ENCODE data around the gene CNTNAP2.

Gene CNTNAP2

GRCh38 chr7:147510923-147511322, 1394.3 kb downstream of the CNTNAP2 start:
- no peak for DNase-seq (ENCODE audit: extremely low read depth in 1 of 2, low read depth in 1 of 2)

GRCh38 chr7:147513451-147513850, 1396.8 kb downstream of the CNTNAP2 start:
- DNase-seq (ENCODE audit: extremely low read depth in 1 of 2, low read depth in 1 of 2): no peak

GRCh38 chr7:147516391-147516790, 1399.8 kb downstream of the CNTNAP2 start:
- DNase-seq (ENCODE audit: extremely low read depth in 1 of 2, low read depth in 1 of 2): no peak

- no peak for DNase-seq (ENCODE audit: extremely low read depth in 1 of 2, low read depth in 1 of 2)
These were observed 1402.5 kb downstream of the CNTNAP2 start for GRCh38 chr7:147519062-147519461.

- no peak for DNase-seq (ENCODE audit: extremely low read depth in 1 of 2, low read depth in 1 of 2)
These were observed 1406.5 kb downstream of the CNTNAP2 start for GRCh38 chr7:147523056-147523455.

- DNase-seq (ENCODE audit: extremely low read depth in 1 of 2, low read depth in 1 of 2): no peak
These were observed 1408.2 kb downstream of the CNTNAP2 start for GRCh38 chr7:147524726-147525250.

GRCh38 chr7:147525325-147525724, 1408.7 kb downstream of the CNTNAP2 start:
- no peak for DNase-seq (ENCODE audit: extremely low read depth in 1 of 2, low read depth in 1 of 2)

GRCh38 chr7:147535701-147536111, 1419.1 kb downstream of the CNTNAP2 start:
- DNase-seq (ENCODE audit: extremely low read depth in 1 of 2, low read depth in 1 of 2): no peak

- no peak for DNase-seq (ENCODE audit: extremely low read depth in 1 of 2, low read depth in 1 of 2)
These were observed 1423.1 kb downstream of the CNTNAP2 start for GRCh38 chr7:147539685-147540084.

- DNase-seq (ENCODE audit: extremely low read depth in 1 of 2, low read depth in 1 of 2): no peak
These were observed 1424.1 kb downstream of the CNTNAP2 start for GRCh38 chr7:147540743-147541142.

- no peak for DNase-seq (ENCODE audit: extremely low read depth in 1 of 2, low read depth in 1 of 2)
These were observed 1424.7 kb downstream of the CNTNAP2 start for GRCh38 chr7:147541261-147541660.

- no peak for DNase-seq (ENCODE audit: extremely low read depth in 1 of 2, low read depth in 1 of 2)
These were observed 1430.8 kb downstream of the CNTNAP2 start for GRCh38 chr7:147547252-147547897.

GRCh38 chr7:147556317-147556716, 1439.7 kb downstream of the CNTNAP2 start:
- DNase-seq (ENCODE audit: extremely low read depth in 1 of 2, low read depth in 1 of 2): no peak

- DNase-seq (ENCODE audit: extremely low read depth in 1 of 2, low read depth in 1 of 2): no peak
These were observed 1447.1 kb downstream of the CNTNAP2 start for GRCh38 chr7:147563669-147564068.

GRCh38 chr7:147564786-147565476, 1448.3 kb downstream of the CNTNAP2 start:
- no peak for DNase-seq (ENCODE audit: extremely low read depth in 1 of 2, low read depth in 1 of 2)

- no peak for DNase-seq (ENCODE audit: extremely low read depth in 1 of 2, low read depth in 1 of 2)
These were observed 1450.4 kb downstream of the CNTNAP2 start for GRCh38 chr7:147567043-147567442.

- no peak for DNase-seq (ENCODE audit: extremely low read depth in 1 of 2, low read depth in 1 of 2)
These were observed 1452.7 kb downstream of the CNTNAP2 start for GRCh38 chr7:147569116-147569913.

GRCh38 chr7:147570390-147570789, 1453.8 kb downstream of the CNTNAP2 start:
- DNase-seq (ENCODE audit: extremely low read depth in 1 of 2, low read depth in 1 of 2): no peak

GRCh38 chr7:147571436-147572185, 1455.0 kb downstream of the CNTNAP2 start:
- no peak for DNase-seq (ENCODE audit: extremely low read depth in 1 of 2, low read depth in 1 of 2)

GRCh38 chr7:147578196-147578595, 1461.6 kb downstream of the CNTNAP2 start:
- no peak for DNase-seq (ENCODE audit: extremely low read depth in 1 of 2, low read depth in 1 of 2)

GRCh38 chr7:147579148-147579547, 1462.5 kb downstream of the CNTNAP2 start:
- DNase-seq (ENCODE audit: extremely low read depth in 1 of 2, low read depth in 1 of 2): no peak
